Nephron (organoid): ENCODE results near the gene CDH23.
"Not testable (repeated sequence)": the region's sequence is repeated elsewhere in the genome, so short reads cannot be mapped to it uniquely, and the experiment has no call there.

Source experiments
- H3K27ac Mint-ChIP-seq, 3 experiments: 2 replicates each; pipeline ENCODE4 v1.8.0; 2020; ENCODE audit warnings: mixed read lengths in 3 of 3, mild to moderate bottlenecking in 2 of 3, moderate library complexity in 1 of 3
- H3K27me3 Mint-ChIP-seq: 2 replicates; pipeline ENCODE4 v1.8.0; 2021; ENCODE audit warnings: low read depth, mild to moderate bottlenecking, moderate library complexity, mixed read lengths
- H3K36me3 Mint-ChIP-seq: 2 replicates; pipeline ENCODE4 v1.8.0; 2020; ENCODE audit warnings: low read depth, mixed read lengths
- H3K4me1 Mint-ChIP-seq: 2 replicates; pipeline ENCODE4 v1.8.0; 2020; ENCODE audit warnings: mixed read lengths
- H3K4me3 Mint-ChIP-seq, 3 experiments: 2 replicates each; pipeline ENCODE4 v1.8.0; 2020; ENCODE audit warnings: mild to moderate bottlenecking in 3 of 3, mixed read lengths in 3 of 3, moderate library complexity in 2 of 3
- H3K9me3 Mint-ChIP-seq: 2 replicates; pipeline ENCODE4 v1.8.0; 2020; ENCODE audit warnings: mixed read lengths
- TF ChIP-seq, protein P1 (sequence below), 3 experiments: fragments of 200-600 bp; sonication (generic); IDR thresholded peaks; one replicate each; pipeline ENCODE4 v1.5.0; 2021; ENCODE audit warnings: antibody characterized with exemption in 3 of 3; ENCODE audit not compliant: unreplicated experiment in 3 of 3

CDH23 gene

DNA sequence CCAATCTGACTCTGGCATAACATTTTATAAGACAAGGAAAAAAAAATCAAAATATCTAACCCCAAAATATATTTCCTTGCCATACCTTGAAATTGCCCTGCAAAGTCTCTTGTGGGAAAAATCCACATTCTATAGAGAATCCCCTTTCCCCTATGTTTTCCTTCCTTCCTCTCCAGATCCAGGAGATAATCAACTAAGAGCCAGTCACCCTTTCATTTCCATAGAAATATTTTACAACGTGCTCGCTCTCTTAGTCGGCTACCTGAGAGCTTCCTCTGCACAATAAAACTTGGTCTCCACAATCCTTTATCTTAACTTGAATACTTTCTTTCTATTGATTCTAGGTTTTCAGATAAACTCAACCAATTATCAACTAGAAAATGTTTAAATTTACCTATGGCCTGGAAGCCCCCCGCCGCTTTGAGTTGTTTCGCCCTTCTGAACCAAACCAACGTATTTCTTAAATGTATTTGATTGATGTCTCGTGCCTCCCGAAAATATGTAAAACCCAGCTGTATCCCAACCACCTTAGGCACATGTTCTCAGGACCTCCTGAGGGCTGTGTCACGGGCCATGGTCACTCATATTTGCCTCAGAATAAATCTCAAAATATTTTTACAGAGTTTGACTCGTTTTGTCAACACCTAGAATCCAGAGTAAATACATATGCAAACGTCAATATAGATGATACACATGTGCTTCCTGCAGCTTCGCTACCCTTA, 453.5 kb downstream of the CDH23 start:
- H3K4me1 Mint-ChIP-seq, result peaks cover 31% of the 10 kb centered on the region
- peaks cover 3% of the 10 kb centered on the region for H3K36me3 Mint-ChIP-seq
- no peaks in the 10 kb centered on the region for H3K9me3 Mint-ChIP-seq
- H3K27me3 Mint-ChIP-seq, result no peaks in the 10 kb centered on the region
- peak overlapping the region; percentile 78 to 97 (median 90) for H3K27ac Mint-ChIP-seq
- TF ChIP-seq, protein P1, sequence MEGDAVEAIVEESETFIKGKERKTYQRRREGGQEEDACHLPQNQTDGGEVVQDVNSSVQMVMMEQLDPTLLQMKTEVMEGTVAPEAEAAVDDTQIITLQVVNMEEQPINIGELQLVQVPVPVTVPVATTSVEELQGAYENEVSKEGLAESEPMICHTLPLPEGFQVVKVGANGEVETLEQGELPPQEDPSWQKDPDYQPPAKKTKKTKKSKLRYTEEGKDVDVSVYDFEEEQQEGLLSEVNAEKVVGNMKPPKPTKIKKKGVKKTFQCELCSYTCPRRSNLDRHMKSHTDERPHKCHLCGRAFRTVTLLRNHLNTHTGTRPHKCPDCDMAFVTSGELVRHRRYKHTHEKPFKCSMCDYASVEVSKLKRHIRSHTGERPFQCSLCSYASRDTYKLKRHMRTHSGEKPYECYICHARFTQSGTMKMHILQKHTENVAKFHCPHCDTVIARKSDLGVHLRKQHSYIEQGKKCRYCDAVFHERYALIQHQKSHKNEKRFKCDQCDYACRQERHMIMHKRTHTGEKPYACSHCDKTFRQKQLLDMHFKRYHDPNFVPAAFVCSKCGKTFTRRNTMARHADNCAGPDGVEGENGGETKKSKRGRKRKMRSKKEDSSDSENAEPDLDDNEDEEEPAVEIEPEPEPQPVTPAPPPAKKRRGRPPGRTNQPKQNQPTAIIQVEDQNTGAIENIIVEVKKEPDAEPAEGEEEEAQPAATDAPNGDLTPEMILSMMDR (IDR thresholded peaks at IDR 0.05; ENCODE audit: unreplicated experiment in 3 of 3), result no peak
- H3K4me3 Mint-ChIP-seq, result peak overlapping the region; percentile 95 to 97 (median 96)

DNA sequence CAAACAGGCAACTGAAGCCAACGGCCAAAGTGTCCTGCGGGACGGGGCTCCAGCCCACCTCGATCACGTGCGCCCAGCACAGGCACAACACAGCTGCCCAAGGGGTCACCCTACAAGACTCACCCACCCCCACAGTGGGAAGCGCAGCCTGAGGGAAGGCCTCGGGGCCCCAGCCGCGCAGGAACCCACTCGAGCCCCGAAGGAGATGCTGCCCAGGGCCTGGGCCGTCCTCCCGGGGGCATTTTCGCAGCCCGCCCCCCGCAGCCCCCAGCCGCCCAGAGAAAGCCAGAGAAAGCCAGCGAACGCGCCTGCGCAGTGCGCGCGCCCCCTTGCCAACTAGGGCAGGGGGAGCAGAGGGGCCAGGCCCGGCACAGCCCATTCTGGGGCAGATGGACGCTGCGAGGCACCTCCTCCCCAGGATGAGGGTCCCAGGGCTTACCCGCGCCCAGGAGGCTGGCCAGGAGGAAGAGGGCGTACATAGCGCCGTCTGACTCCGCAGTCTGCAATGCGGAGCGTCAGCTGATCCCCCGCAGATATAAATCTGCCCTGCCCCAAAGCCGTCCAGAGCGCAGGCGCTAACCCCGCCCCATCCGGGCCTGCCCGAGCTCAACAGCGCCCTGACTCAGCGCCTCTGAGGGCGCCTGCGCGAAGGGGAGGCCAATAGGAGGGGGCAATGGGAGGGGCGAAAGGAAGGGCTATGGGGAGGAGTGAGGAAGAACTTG, 454.2 kb downstream of the CDH23 start, which contains the start of gene PSAP:
Gene PSAP (minus strand): TSS at position 509 of the 722 bp plus-strand sequence. CDS start 30 bp downstream, at position 479.
- H3K36me3 Mint-ChIP-seq, result peaks cover 3% of the 10 kb centered on the region
- H3K27ac Mint-ChIP-seq, result peak within 1 kb of the TSS; percentile 78 to 97 (median 90)
- H3K4me1 Mint-ChIP-seq, result peaks cover 31% of the 10 kb centered on the region
- H3K4me3 Mint-ChIP-seq, result peak within 1 kb of the TSS; percentile 95 to 97 (median 96)
- no peaks in the 10 kb centered on the region for H3K9me3 Mint-ChIP-seq
- H3K27me3 Mint-ChIP-seq, result no peaks in the 10 kb centered on the region
- TF ChIP-seq, protein P1 (IDR thresholded peaks at IDR 0.05; ENCODE audit: unreplicated experiment in 3 of 3), result no peak

DNA sequence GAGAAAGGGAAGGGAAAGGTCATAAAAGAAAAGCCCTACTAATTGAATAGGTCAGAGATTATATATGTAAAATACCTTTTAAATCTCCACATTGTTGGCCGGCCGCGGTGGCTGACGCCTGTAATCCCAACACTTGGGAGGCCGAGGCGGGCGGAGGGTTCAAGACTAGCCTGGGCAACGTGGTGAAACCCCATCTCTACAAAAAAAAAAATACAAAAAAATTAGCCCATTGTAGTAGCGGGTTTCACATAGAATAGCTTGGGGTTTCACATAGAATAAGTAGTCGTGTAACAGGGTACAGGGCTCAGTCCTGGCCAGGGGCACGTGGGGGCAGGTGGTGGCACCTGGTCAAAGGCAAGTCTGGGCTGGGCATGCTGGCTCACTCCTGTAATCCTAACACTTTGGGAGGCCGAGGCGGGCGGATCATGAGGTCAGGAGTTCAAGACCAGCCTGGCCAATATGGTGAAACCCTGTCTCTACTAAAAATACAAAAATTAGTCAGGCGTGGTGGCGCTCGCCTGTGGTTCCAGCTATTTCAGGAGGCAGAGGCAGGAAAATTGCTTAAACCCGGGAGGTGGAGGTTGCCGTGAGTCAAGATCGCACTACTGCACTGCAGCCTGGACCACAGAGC, 454.9 kb downstream of the CDH23 start:
- Mint-ChIP-seq H3K4me1 (peaks cover 31% of the 10 kb centered on the region), H3K4me3 (peak overlapping the region; percentile 95 to 97 (median 96)), H3K27ac (peak overlapping the region; percentile 78 to 97 (median 90))
- not testable (repeated sequence) for H3K9me3 Mint-ChIP-seq, H3K36me3 Mint-ChIP-seq, H3K27me3 Mint-ChIP-seq

DNA sequence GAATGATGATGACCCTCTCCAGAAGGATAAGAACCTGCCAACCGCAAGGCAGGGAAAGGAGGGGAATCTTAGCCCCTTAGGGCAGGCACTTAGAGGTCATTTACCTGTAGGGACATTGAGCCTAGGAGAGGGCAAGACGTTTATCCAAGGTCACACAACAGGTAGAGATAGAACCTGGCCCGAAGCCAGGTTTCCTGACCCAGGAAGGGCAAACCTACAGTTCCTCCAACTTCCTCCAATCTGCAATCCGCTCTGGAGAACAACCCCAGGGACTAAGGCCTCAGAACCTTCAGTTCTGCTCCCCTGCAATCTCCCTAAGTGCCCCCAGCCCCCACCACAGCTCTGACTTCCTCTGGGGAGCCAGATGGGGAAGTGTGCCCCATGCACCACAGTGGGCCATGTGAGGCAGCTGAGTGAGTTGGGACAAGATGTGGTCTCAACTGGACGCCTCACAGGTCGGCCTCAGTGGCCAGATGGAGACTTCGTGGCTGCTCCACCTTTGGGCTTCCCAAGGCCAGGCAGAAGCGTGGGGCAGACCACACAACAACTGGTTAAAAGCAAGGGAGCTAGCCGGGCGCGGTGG, 455.7 kb downstream of the CDH23 start:
- peaks cover 31% of the 10 kb centered on the region for H3K4me1 Mint-ChIP-seq

DNA sequence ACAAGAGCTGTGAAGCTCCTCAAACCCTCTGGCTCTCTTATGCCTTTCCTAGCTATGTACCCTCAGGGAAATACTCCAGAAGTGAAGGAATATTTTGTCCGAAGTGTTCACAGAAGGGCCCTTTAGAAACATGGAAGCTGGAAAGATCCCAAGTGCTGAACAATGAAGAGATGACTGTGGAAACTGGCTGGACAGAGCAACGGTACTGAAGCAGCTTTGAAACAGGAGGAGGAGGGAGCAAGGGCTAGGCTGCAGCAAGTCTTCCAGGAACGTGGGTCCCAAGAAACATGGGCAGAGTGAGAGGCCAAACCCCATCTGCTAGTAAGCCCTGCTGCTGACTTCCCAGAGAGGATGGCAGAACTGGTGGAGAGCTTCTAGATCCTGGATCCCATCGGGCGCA, 457.3 kb downstream of the CDH23 start:
- TF ChIP-seq, protein P1 (IDR thresholded peaks at IDR 0.05; ENCODE audit: unreplicated experiment in 3 of 3), result no peak
- Mint-ChIP-seq H3K4me3 (peak overlapping the region in 1 of 3 experiments; percentile 3), H3K4me1 (peaks cover 15% of the 10 kb centered on the region), H3K27ac (peak overlapping the region in 2 of 3 experiments; percentile 11 to 12), H3K36me3 (no peaks in the 10 kb centered on the region), H3K9me3 (no peaks in the 10 kb centered on the region), H3K27me3 (peaks cover 3% of the 10 kb centered on the region)

More for the DNA sequence above, 455.7 kb downstream of the CDH23 start:
- Mint-ChIP-seq H3K27me3 (peaks cover 3% of the 10 kb centered on the region), H3K4me3 (peak overlapping the region; percentile 37 to 96 (median 72)), H3K27ac (peak overlapping the region; percentile 67 to 97 (median 78)), H3K9me3 (no peaks in the 10 kb centered on the region), H3K36me3 (no peaks in the 10 kb centered on the region)
- TF ChIP-seq, protein P1 (IDR thresholded peaks at IDR 0.05; ENCODE audit: unreplicated experiment in 3 of 3), result no peak

DNA sequence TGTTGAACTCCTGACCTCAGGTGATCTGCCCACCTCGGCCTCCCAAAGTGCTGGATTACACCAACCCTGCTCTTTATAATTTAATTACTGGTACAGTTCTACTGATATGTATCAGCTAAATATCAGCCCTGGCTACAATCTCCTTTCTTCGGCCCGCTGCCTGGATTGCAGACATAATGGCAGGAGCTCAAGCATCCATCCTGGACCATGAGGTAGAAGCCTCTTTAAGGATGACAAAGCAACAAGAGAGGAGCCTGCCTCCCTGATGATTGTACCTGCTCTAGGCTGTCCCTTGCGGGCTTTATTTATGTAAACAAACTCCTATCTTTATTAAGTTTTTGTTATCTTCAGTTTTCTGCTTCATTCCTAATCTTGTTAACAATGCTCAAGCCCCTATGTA, 459.9 kb downstream of the CDH23 start:
- peaks cover 15% of the 10 kb centered on the region for H3K4me1 Mint-ChIP-seq
- H3K36me3 Mint-ChIP-seq, result no peaks in the 10 kb centered on the region
- peaks cover 3% of the 10 kb centered on the region for H3K27me3 Mint-ChIP-seq
- TF ChIP-seq, protein P1 (IDR thresholded peaks at IDR 0.05; ENCODE audit: unreplicated experiment in 3 of 3), result no peak
- peak overlapping the region in 1 of 3 experiments; percentile 9 for H3K27ac Mint-ChIP-seq
- H3K4me3 Mint-ChIP-seq, result no peak overlapping the region
- no peaks in the 10 kb centered on the region for H3K9me3 Mint-ChIP-seq
